GM12864 (cell line): Measurements from ENCODE around the gene SPDEF.

Source experiments
- DNase-seq: peaks from one replicate; pipeline ENCODE4 v3.0.0-alpha.2; 2011; ENCODE audit warnings: low read depth
- H3K4me3 ChIP-seq: 2 replicates; pipeline ENCODE4 v1.5.1; 2011; ENCODE audit warnings: mild to moderate bottlenecking, low read depth, low read length, control low read depth
- CTCF ChIP-seq: IDR thresholded peaks from 2 replicates; pipeline ENCODE4 v1.5.1; 2011; ENCODE audit warnings: low read depth, mild to moderate bottlenecking, moderate library complexity, low read length, control low read depth, inconsistent platforms; ENCODE audit errors: missing control alignments

The SPDEF gene

GRCh38 chr6:34589140-34589539, 33.0 kb upstream of the SPDEF start:
- TF ChIP-seq CTCF: no peak
- no peak overlapping the region for H3K4me3 ChIP-seq
- no peak for DNase-seq

- no peak for TF ChIP-seq CTCF
- H3K4me3 ChIP-seq: no peak overlapping the region
- no peak for DNase-seq
These were observed 31.7 kb upstream of the SPDEF start for GRCh38 chr6:34587851-34588250.

- H3K4me3 ChIP-seq: no peak overlapping the region
- no peak for DNase-seq
- no peak for TF ChIP-seq CTCF
These were observed 31.2 kb upstream of the SPDEF start for GRCh38 chr6:34587325-34587724.

- DNase-seq: no peak
These were observed 30.4 kb upstream of the SPDEF start for GRCh38 chr6:34586327-34587040.

GRCh38 chr6:34585512-34586061, 29.5 kb upstream of the SPDEF start:
- no peak overlapping the region for H3K4me3 ChIP-seq
- DNase-seq: no peak
- no peak for TF ChIP-seq CTCF

More at GRCh38 chr6:34586327-34587040, 30.4 kb upstream of the SPDEF start:
- no peak for TF ChIP-seq CTCF
- H3K4me3 ChIP-seq: no peak overlapping the region

- no peak for TF ChIP-seq CTCF
- H3K4me3 ChIP-seq: no peak overlapping the region
- DNase-seq: no peak
These were observed 29.0 kb upstream of the SPDEF start for GRCh38 chr6:34585108-34585507.

- no peak overlapping the region for H3K4me3 ChIP-seq
- TF ChIP-seq CTCF: no peak
These were observed 28.6 kb upstream of the SPDEF start for GRCh38 chr6:34584694-34585093.

More at GRCh38 chr6:34584694-34585093, 28.6 kb upstream of the SPDEF start:
- DNase-seq: no peak
